Activated B cell treated with CpG ODN at 0.5 μM for 24 hours (primary cell): ENCODE measurements around the gene CCDC82. TPM values are rescaled to one million over a fixed set of nuclear protein-coding genes. Genes with fewer than 3 reads are reported as not detected.

Experiments
- ATAC-seq: fragments of 200-7000 bp; cut with Tn5 transposase; one replicate; pipeline ENCODE4 v1.10.0; 2021; ENCODE audit warnings: low read depth, mild to moderate bottlenecking, moderate library complexity
- CTCF ChIA-PET: fragments of 350-600 bp; sonication (Branson Sonifier 250); formaldehyde crosslinking; loops from one replicate; lab custom pipeline; 2021; ENCODE audit warnings: antibody characterized with exemption; lab: Charles Lee
- POLR2A ChIA-PET: fragments of 350-600 bp; sonication (Branson Sonifier 250); formaldehyde crosslinking; loops from one replicate; lab custom pipeline; 2021; ENCODE audit warnings: antibody characterized with exemption; lab: Charles Lee
- DNase-seq: peaks from one replicate; pipeline ENCODE4 v3.0.0; 2022
- H3K27ac Mint-ChIP-seq: one replicate; pipeline ENCODE4 v1.8.0; 2020; ENCODE audit warnings: mixed read lengths
- H3K27me3 Mint-ChIP-seq: one replicate; pipeline ENCODE4 v1.8.0; 2021; ENCODE audit warnings: mixed read lengths
- H3K36me3 Mint-ChIP-seq: one replicate; pipeline ENCODE4 v1.8.0; 2021; ENCODE audit warnings: low read depth, mixed read lengths
- H3K4me1 Mint-ChIP-seq: one replicate; pipeline ENCODE4 v1.8.0; 2021; ENCODE audit warnings: mixed read lengths
- H3K4me3 Mint-ChIP-seq: one replicate; pipeline ENCODE4 v1.8.0; 2020; ENCODE audit warnings: mild to moderate bottlenecking, mixed read lengths
- H3K9me3 Mint-ChIP-seq: one replicate; pipeline ENCODE4 v1.8.0; 2020; ENCODE audit warnings: mixed read lengths
- intact Hi-C: fragments of 100-400 bp; cut with micrococcal nuclease; formaldehyde crosslinking; loops from one replicate; pipeline ENCODE4 v1.15.1; 2024
- total RNA-seq: library from RNA; stranded (reverse); gene quantifications from 2 replicates; pipeline ENCODE4 v1.2.3, GENCODE V29; 2022
- TF ChIP-seq, protein P1 (sequence below): fragments of 200-600 bp; IDR thresholded peaks from one replicate; pipeline ENCODE4 v1.8.0; 2022; ENCODE audit warnings: antibody characterized with exemption, mild to moderate bottlenecking

Gene CCDC82
- total RNA-seq, 1 donor from 2014 or later, result 33.8 TPM

DNA sequence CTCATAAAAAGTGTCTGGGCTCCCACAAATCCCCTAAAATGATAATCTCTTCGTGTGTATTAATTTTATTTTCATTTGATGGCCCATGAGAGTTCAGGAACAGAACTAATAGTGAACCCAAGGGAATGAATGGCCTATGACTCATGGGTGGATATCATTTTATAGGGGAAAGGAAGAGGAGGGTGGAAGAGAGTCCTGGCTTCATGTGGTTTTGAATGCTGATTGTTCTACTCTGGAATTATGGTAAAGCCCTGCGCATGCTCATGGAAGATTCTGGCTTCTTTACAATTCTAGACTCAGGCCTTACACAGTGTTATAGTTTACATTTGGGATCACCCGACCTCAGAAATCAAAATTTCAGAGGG lies 82.0 kb downstream of the CCDC82 start:
- ATAC-seq (no peak), DNase-seq (no peak)
- intact Hi-C loops, result loop anchor here (2.0 kb wide), 1 partner anchor 31 kb away; no protein-coding TSS in a partner anchor
- Mint-ChIP-seq H3K9me3 (no peaks in the 10 kb centered on the region), H3K4me1 (peaks cover 49% of the 10 kb centered on the region), H3K27ac (no peak overlapping the region), H3K4me3 (no peak overlapping the region), H3K27me3 (no peaks in the 10 kb centered on the region), H3K36me3 (peaks cover 8% of the 10 kb centered on the region)
- POLR2A ChIA-PET, result interaction anchor here (1.0 to 1.3 kb wide), 2 partner anchors 18 to 35 kb away, joined by 3 read pairs; partner anchors contain the start of gene MAML2
- CTCF ChIA-PET, result no interaction called here
- TF ChIP-seq, protein P1, sequence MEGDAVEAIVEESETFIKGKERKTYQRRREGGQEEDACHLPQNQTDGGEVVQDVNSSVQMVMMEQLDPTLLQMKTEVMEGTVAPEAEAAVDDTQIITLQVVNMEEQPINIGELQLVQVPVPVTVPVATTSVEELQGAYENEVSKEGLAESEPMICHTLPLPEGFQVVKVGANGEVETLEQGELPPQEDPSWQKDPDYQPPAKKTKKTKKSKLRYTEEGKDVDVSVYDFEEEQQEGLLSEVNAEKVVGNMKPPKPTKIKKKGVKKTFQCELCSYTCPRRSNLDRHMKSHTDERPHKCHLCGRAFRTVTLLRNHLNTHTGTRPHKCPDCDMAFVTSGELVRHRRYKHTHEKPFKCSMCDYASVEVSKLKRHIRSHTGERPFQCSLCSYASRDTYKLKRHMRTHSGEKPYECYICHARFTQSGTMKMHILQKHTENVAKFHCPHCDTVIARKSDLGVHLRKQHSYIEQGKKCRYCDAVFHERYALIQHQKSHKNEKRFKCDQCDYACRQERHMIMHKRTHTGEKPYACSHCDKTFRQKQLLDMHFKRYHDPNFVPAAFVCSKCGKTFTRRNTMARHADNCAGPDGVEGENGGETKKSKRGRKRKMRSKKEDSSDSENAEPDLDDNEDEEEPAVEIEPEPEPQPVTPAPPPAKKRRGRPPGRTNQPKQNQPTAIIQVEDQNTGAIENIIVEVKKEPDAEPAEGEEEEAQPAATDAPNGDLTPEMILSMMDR, result no peak

DNA sequence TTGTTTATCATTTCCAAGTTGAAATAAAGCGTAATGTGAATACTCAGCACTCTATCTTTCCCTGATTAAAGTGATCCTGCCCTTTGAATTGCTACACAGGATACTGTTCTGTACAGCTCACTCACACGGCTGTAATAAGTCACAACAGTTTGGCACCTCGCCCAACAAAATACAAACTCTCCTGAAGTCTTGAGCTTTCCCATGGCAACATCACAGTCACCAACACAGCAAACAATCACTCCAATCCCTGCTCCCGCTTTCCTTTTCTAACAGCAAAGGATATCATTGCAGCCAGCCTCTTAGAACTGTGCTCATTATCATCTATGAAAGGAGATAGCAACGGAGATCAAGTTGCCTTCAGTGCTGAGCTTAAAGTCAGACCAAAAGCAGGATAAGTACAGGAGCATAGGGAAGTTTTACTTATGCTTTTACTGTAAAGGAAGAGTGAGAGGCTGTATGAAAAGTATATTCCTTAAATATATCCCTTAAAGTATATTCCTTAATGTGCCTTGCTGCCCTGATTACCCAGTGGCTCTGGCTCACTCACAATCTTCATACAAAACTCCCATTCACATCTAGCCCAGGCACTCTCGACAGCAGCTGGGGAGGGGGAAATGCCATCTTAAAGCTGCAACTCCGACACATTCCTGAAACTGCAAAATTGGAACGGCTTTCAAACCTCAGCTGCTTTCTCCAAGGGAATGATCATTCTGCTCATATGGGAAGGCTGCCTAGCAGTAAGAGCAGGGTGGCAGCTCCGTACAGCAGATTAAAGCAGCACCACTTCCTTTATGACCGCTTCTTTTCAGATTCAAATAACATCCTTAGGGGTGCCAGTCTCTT lies 82.6 kb downstream of the CCDC82 start:
- no peak for DNase-seq
- peaks cover 56% of the 10 kb centered on the region for H3K4me1 Mint-ChIP-seq
- intact Hi-C loops, result loop anchor here (2.0 kb wide), 1 partner anchor 32 kb away; no protein-coding TSS in a partner anchor

DNA sequence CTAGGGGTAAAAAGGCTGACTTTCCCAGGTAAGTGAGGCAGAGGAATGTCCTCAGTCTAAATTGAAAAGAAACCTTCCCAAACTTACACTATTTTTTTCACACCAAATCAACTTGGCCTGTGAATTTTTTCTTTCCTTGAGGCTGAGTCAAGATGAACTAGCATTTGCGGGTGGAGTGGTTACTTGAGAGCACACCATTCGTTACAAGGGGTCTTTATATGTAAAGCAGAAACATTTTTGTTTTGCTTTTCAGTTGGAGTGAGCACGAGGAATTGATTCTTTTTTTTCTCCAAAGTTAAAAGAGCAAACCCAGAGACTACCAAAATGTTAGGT lies 83.1 kb downstream of the CCDC82 start:
- H3K27ac Mint-ChIP-seq, result no peak overlapping the region
- no peak for DNase-seq
- H3K36me3 Mint-ChIP-seq, result peaks cover 7% of the 10 kb centered on the region
- TF ChIP-seq, protein P1, result no peak
- ATAC-seq, result no peak
- H3K27me3 Mint-ChIP-seq, result no peaks in the 10 kb centered on the region
- POLR2A ChIA-PET, result interaction anchor here (1.3 kb wide), 1 partner anchor 37 kb away, joined by 3 read pairs; the partner anchor contains the start of gene MAML2
- H3K4me3 Mint-ChIP-seq, result no peak overlapping the region
- CTCF ChIA-PET, result interaction anchor here (1.0 kb wide), 1 partner anchor 295 kb away, joined by 4 read pairs; no protein-coding TSS in a partner anchor
- intact Hi-C loops, result loop anchor here (2.0 kb wide), 1 partner anchor 32 kb away; no protein-coding TSS in a partner anchor
- H3K9me3 Mint-ChIP-seq, result no peaks in the 10 kb centered on the region
- H3K4me1 Mint-ChIP-seq, result peaks cover 55% of the 10 kb centered on the region

More for the DNA sequence above, 82.6 kb downstream of the CCDC82 start:
- ATAC-seq, result no peak
- peak overlapping the region; percentile 2 for H3K27ac Mint-ChIP-seq
- TF ChIP-seq, protein P1, result no peak
- no peaks in the 10 kb centered on the region for H3K27me3 Mint-ChIP-seq
- no peaks in the 10 kb centered on the region for H3K9me3 Mint-ChIP-seq
- CTCF ChIA-PET, result interaction anchor here (1.0 kb wide), 1 partner anchor 295 kb away, joined by 4 read pairs; no protein-coding TSS in a partner anchor
- no peak overlapping the region for H3K4me3 Mint-ChIP-seq
- peaks cover 8% of the 10 kb centered on the region for H3K36me3 Mint-ChIP-seq
- POLR2A ChIA-PET, result interaction anchor here (1.0 to 1.3 kb wide), 2 partner anchors 19 to 36 kb away, joined by 3 read pairs; partner anchors contain the start of gene MAML2

DNA sequence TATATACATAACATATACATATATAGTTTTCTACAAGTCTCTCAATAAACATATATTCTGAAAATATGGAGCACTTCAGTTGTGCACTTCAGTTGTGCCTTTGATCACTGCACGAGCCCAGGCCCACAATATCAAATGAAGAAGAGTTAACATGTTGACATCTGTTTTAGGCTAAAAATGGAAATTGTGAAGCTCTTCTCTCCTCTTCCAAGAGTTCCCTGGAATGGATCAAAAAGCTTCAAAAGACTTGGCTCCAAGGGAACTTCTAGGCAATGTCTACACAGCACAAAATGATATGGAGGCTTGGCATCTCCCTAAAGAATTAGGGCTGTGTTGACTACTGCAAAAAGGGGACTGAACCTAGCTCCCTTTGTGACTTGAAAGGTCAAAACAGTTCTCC lies 83.6 kb downstream of the CCDC82 start:
- ATAC-seq (no peak), DNase-seq (no peak)
- TF ChIP-seq, protein P1, result no peak
- H3K4me1 Mint-ChIP-seq, result peaks cover 57% of the 10 kb centered on the region
- H3K27ac Mint-ChIP-seq, result no peak overlapping the region
- ChIA-PET POLR2A (interaction anchor here (0.5 to 1.1 kb wide), 2 partner anchors 11 to 383 kb away, joined by 3 to 4 read pairs; no protein-coding TSS in a partner anchor), CTCF (interaction anchor here (1.0 kb wide), 1 partner anchor 294 kb away, joined by 4 read pairs; no protein-coding TSS in a partner anchor)
- H3K27me3 Mint-ChIP-seq, result no peaks in the 10 kb centered on the region
- no peaks in the 10 kb centered on the region for H3K9me3 Mint-ChIP-seq
- peaks cover 3% of the 10 kb centered on the region for H3K36me3 Mint-ChIP-seq
- no peak overlapping the region for H3K4me3 Mint-ChIP-seq
- intact Hi-C loops, result loop anchor here (2.0 kb wide), 1 partner anchor 33 kb away; no protein-coding TSS in a partner anchor

DNA sequence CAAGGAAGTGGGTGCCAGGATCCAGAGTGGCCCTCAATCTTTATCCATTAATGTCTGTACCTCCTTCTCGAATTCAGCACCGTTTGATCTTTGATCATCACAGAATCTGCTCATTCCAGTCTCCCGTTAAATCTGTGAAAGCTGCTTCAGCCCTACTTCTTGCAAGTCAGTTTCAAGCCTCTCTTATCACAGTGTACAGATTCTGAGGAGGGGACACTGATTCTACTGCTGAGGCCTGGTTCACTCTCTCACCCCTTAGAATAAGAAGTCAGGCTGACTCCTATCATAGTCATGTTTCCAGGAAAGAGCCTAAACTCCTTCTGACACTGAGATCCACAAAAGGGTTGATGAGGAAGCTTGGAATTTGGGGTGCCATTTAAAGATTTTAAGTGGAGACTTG lies 85.7 kb downstream of the CCDC82 start:
- Mint-ChIP-seq H3K27me3 (no peaks in the 10 kb centered on the region), H3K4me1 (peaks cover 65% of the 10 kb centered on the region), H3K4me3 (no peak overlapping the region), H3K9me3 (no peaks in the 10 kb centered on the region), H3K36me3 (peaks cover 9% of the 10 kb centered on the region), H3K27ac (no peak overlapping the region)
- DNase-seq (no peak), ATAC-seq (no peak)
- CTCF ChIA-PET, result interaction anchor here (1.5 kb wide), 1 partner anchor 39 kb away, joined by 3 read pairs; the partner anchor contains the start of gene MAML2
- TF ChIP-seq, protein P1, result no peak
- intact Hi-C loops, result loop anchor here (2.0 kb wide), 1 partner anchor 15 kb away; no protein-coding TSS in a partner anchor
- POLR2A ChIA-PET, result no interaction called here
